ENCODE results near the gene PLEK2. TPM values are rescaled to one million over a fixed set of nuclear protein-coding genes. Genes with fewer than 3 reads are reported as not detected.

Gene PLEK2
- total and polyA plus RNA-seq, 2 donors (not counting 1 experiment from before 2014, with no cell fraction given): 0.17 to 1.1 TPM

GRCh38 chr14:67389811-67390534, 22.0 kb downstream of the PLEK2 start:
- TF ChIP-seq EZH2 (IDR thresholded peaks at IDR 0.05; ENCODE audit: low read length, missing control alignments) (no peak), CTCF (conservative IDR thresholded peaks at IDR 0.05 in 1 of 2, IDR thresholded peaks at IDR 0.05 in 1 of 2; ENCODE audit: low read depth in 1 of 2, low read length in 2 of 2) (no peak)
- H3K4me1 ChIP-seq (ENCODE audit: control insufficient read depth, extremely low read depth, insufficient read depth, low read length): no peaks in the 10 kb centered on the region
- H3K27ac ChIP-seq (ENCODE audit: insufficient read depth, low read length): no peak overlapping the region
- no peak for DNase-seq (ENCODE audit: low read depth in 2 of 2)
- no peak overlapping the region for H3K4me3 ChIP-seq (replicated peaks in 1 of 4; ENCODE audit: control extremely low read depth in 1 of 4, insufficient read depth in 1 of 4, low read depth in 3 of 4, low read length in 4 of 4)
- H4K20me1 ChIP-seq (ENCODE audit: control insufficient read depth, extremely low read depth, insufficient read depth, low read length): no peaks in the 10 kb centered on the region
- H2AFZ ChIP-seq (ENCODE audit: low read length): no peak overlapping the region
- no peak overlapping the region for H3K9ac ChIP-seq (ENCODE audit: insufficient read depth, low read length)
- no peaks in the 10 kb centered on the region for H3K79me2 ChIP-seq (ENCODE audit: control insufficient read depth, insufficient read depth, low read length)
- no peak overlapping the region for H3K4me2 ChIP-seq (ENCODE audit: extremely low read depth, insufficient read depth, low read length)
- H3K36me3 ChIP-seq (ENCODE audit: control insufficient read depth, insufficient read depth, low read length): peaks cover under 1% of the 10 kb centered on the region
- no peaks in the 10 kb centered on the region for H3K9me3 ChIP-seq (ENCODE audit: control insufficient read depth, insufficient read depth, low read depth, low read length)
- no peaks in the 10 kb centered on the region for H3K27me3 ChIP-seq (ENCODE audit: control insufficient read depth, insufficient read depth, low read length)

GRCh38 chr14:67389275-67389674, 22.7 kb downstream of the PLEK2 start:
- no peak overlapping the region for H2AFZ ChIP-seq (ENCODE audit: low read length)
- no peak overlapping the region for H3K9ac ChIP-seq (ENCODE audit: insufficient read depth, low read length)
- H3K36me3 ChIP-seq (ENCODE audit: control insufficient read depth, insufficient read depth, low read length): peaks cover 1% of the 10 kb centered on the region
- no peaks in the 10 kb centered on the region for H3K27me3 ChIP-seq (ENCODE audit: control insufficient read depth, insufficient read depth, low read length)
- H3K27ac ChIP-seq (ENCODE audit: insufficient read depth, low read length): no peak overlapping the region
- no peak overlapping the region for H3K4me2 ChIP-seq (ENCODE audit: extremely low read depth, insufficient read depth, low read length)
- no peaks in the 10 kb centered on the region for H3K79me2 ChIP-seq (ENCODE audit: control insufficient read depth, insufficient read depth, low read length)
- no peaks in the 10 kb centered on the region for H3K9me3 ChIP-seq (ENCODE audit: control insufficient read depth, insufficient read depth, low read depth, low read length)
- DNase-seq (ENCODE audit: low read depth in 2 of 2): no peak
- H4K20me1 ChIP-seq (ENCODE audit: control insufficient read depth, extremely low read depth, insufficient read depth, low read length): no peaks in the 10 kb centered on the region
- TF ChIP-seq EZH2 (IDR thresholded peaks at IDR 0.05; ENCODE audit: low read length, missing control alignments) (no peak), CTCF (conservative IDR thresholded peaks at IDR 0.05 in 1 of 2, IDR thresholded peaks at IDR 0.05 in 1 of 2; ENCODE audit: low read depth in 1 of 2, low read length in 2 of 2) (no peak)
- H3K4me1 ChIP-seq (ENCODE audit: control insufficient read depth, extremely low read depth, insufficient read depth, low read length): no peaks in the 10 kb centered on the region
- no peak overlapping the region for H3K4me3 ChIP-seq (replicated peaks in 1 of 4; ENCODE audit: control extremely low read depth in 1 of 4, insufficient read depth in 1 of 4, low read depth in 3 of 4, low read length in 4 of 4)

GRCh38 chr14:67387195-67387594, 24.8 kb downstream of the PLEK2 start:
- Histone ChIP-seq H2AFZ (ENCODE audit: low read length) (no peak overlapping the region), H3K27me3 (ENCODE audit: control insufficient read depth, insufficient read depth, low read length) (no peaks in the 10 kb centered on the region), H3K27ac (ENCODE audit: insufficient read depth, low read length) (no peak overlapping the region), H3K9ac (ENCODE audit: insufficient read depth, low read length) (no peak overlapping the region), H3K4me1 (ENCODE audit: control insufficient read depth, extremely low read depth, insufficient read depth, low read length) (no peaks in the 10 kb centered on the region), H3K4me3 (replicated peaks in 1 of 4; ENCODE audit: control extremely low read depth in 1 of 4, insufficient read depth in 1 of 4, low read depth in 3 of 4, low read length in 4 of 4) (no peak overlapping the region), H3K79me2 (ENCODE audit: control insufficient read depth, insufficient read depth, low read length) (no peaks in the 10 kb centered on the region), H3K4me2 (ENCODE audit: extremely low read depth, insufficient read depth, low read length) (no peak overlapping the region), H3K36me3 (ENCODE audit: control insufficient read depth, insufficient read depth, low read length) (peaks cover 4% of the 10 kb centered on the region), H4K20me1 (ENCODE audit: control insufficient read depth, extremely low read depth, insufficient read depth, low read length) (no peaks in the 10 kb centered on the region), H3K9me3 (ENCODE audit: control insufficient read depth, insufficient read depth, low read depth, low read length) (no peaks in the 10 kb centered on the region)
- peak in 1 of 2 donors; percentile 20 for DNase-seq (ENCODE audit: low read depth in 2 of 2)
- no peak for TF ChIP-seq EZH2 (IDR thresholded peaks at IDR 0.05; ENCODE audit: low read length, missing control alignments)
- no peak for TF ChIP-seq CTCF (conservative IDR thresholded peaks at IDR 0.05 in 1 of 2, IDR thresholded peaks at IDR 0.05 in 1 of 2; ENCODE audit: low read depth in 1 of 2, low read length in 2 of 2)

Measured in fibroblast of lung (primary cell).